ENCODE data around the gene PTGER1. TPM values are rescaled to one million over a fixed set of nuclear protein-coding genes. Genes with fewer than 3 reads are reported as not detected.
A peak's percentile ranks its signal among the peaks of the same experiment; 100 is the strongest.

The PTGER1 gene
- total and polyA plus RNA-seq, 2 of the 13 experiments (the other 11 are each of a cell fraction or from before 2014, with no cell fraction given): 0.13 TPM; not detected in 1

DNA sequence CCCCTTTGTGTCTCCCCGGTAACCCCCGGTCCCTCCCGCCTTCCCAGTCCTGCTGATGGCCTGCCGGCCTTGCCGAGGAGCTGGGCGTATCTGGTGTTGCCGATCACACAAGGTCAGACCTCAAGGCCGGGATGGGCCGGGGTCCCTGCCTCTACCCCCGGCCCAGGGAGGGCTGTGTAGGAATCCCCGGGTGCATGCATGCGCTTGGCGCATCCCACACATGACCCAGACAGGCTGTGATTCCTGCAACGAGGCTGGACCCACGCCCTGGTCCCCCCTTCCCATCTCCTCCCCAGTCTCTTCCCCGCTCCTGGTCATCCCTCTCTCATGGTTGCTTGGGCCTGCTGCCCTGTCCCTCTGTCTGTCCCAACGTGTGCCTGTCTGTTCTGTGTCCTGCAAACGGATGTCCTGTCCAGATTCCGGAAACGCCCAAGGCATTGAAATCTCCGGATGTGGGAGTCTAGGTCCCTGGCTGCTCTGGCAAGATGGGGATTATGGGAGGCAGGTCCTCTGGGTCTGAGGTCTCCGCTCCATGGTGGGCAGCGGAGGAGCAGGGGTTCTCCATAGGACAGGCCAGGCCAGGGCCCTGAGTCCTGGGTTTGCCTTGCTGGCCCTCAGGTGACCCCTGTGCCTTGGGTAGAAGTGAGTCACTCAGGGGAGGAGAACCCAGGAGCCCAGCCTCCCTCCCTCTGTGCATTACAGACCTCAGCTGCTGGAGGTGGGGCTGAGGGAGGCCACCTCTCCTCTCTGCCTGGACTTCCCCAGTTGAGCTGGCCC, 40.4 kb downstream of the PTGER1 start (continued):
- TF ChIP-seq, protein P1, sequence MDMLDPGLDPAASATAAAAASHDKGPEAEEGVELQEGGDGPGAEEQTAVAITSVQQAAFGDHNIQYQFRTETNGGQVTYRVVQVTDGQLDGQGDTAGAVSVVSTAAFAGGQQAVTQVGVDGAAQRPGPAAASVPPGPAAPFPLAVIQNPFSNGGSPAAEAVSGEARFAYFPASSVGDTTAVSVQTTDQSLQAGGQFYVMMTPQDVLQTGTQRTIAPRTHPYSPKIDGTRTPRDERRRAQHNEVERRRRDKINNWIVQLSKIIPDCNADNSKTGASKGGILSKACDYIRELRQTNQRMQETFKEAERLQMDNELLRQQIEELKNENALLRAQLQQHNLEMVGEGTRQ (IDR thresholded peaks at IDR 0.05; ENCODE audit: low read depth, low read length): no peak
- TF ChIP-seq, protein P1 (CRISPR knock-in tag; IDR thresholded peaks at IDR 0.05; ENCODE audit: borderline replicate concordance): 0 out of 2 replicates have a peak, but pooled peaks have one; percentile 1
- peak; percentile 20; the same call in 1 of the 2 replicates for TF ChIP-seq GABPA (IDR thresholded peaks at IDR 0.05; ENCODE audit: low read depth, low read length)
- TF ChIP-seq GABPA (CRISPR knock-in tag; IDR thresholded peaks at IDR 0.05; ENCODE audit: low read depth): peak; percentile 57; the same call in 1 of the 2 replicates
- 0 out of 2 replicates have a peak, but pooled peaks have one; percentile 22 for TF ChIP-seq PCBP1 (IDR thresholded peaks at IDR 0.05; ENCODE audit: borderline replicate concordance, low read depth, low read length)
- no peak for TF ChIP-seq NAIF1 (CRISPR knock-in tag; IDR thresholded peaks at IDR 0.05; ENCODE audit: borderline replicate concordance)
- TF ChIP-seq ZNF772 (CRISPR knock-in tag; IDR thresholded peaks at IDR 0.05): no peak

DNA sequence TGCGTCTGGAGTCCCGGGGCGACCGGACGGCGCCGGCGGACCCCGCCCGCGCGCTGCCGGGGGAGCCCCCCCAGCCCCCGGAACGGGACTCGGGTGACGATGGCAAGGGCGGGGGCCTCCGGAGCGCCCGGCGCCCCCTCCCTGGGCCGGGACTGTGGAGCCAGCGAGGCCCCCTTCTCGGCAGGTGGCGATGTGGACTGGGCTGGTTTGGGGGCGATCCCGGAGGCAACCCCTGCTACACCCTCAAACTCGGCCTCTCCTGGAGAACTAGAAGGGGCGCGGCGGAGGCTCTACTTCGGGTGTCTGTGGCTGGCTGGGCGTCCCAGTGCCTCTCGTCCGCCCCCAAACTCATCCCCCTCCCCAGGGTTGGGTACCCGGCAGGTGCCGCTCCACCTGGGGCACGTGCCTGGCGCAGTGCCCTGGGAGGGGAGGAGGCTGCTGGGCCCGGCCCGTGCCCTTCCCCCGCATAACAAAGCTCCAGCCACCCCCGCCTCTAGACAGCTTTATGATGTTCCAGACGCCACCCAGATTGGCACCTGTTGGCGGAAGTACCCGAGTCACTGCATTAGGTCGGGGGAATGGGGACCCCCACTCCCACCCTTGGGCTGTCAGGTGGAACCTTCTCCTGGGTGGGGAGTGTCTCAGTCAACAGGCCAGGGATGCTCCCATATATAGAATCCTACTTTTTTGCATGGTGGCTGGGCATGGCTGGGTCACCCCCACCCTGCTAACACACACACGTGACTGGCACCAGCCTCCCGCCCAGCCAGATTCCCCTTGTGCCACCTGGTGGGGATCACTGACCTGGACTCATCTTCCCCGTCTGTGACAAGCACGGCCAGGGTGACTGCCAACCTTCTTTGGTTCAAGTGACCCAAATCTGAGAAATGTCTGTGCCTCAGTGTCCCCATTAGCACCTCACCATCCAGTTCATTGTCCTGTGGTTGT, 41.3 kb downstream of the PTGER1 start:
- peaks cover 6% of the 10 kb centered on the region for H3K79me2 ChIP-seq (ENCODE audit: insufficient read depth, low read length)
- peak overlapping the region; percentile 33 for H3K27ac ChIP-seq (ENCODE audit: extremely low read length, insufficient read depth, low read length)
- POLR2A ChIA-PET: no interaction called here
- 10% methylated on average over 5 of the region's 52 CpGs for WGBS (ENCODE audit: low lambda C conversion rate)
- H3K4me1 ChIP-seq (ENCODE audit: insufficient read depth, low read length): peaks cover 32% of the 10 kb centered on the region
- in situ Hi-C loops (cut with HindIII; ENCODE audit: extremely low pct_ligation_motif_present, low pct_unique_long_range_greater_than_20kb): no loop called here
- intact Hi-C loops (cut with micrococcal nuclease; ENCODE audit: unreplicated experiment): no loop called here
- BruUV-seq (replicated peaks): no TSS peak
- H3K36me3 ChIP-seq (replicated peaks in 1 of 2; ENCODE audit: control insufficient read depth in 1 of 2, insufficient read depth in 2 of 2, low read length in 2 of 2): no peaks in the 10 kb centered on the region; a peak in 1 of 5 replicates
- peak overlapping the region; percentile 83 for H3K9ac ChIP-seq (ENCODE audit: insufficient read depth, low read depth, low read length)
- peaks cover 2% of the 10 kb centered on the region; the same call in 1 of the 2 replicates for H4K20me1 ChIP-seq (ENCODE audit: insufficient read depth, low read length)
- peak overlapping the region; percentile 66 to 81 (median 80) for H3K4me3 ChIP-seq (replicated peaks in 1 of 3; ENCODE audit: insufficient read depth in 1 of 3, low read depth in 2 of 3, low read length in 3 of 3)
- DNase-seq (ENCODE audit: low spot score) (no peak), FAIRE-seq (no peak), ATAC-seq (peak; percentile 15)
- no peaks in the 10 kb centered on the region for H3K27me3 ChIP-seq (ENCODE audit: control insufficient read depth in 1 of 2, insufficient read depth in 2 of 2, low read length in 2 of 2)
- H2AFZ ChIP-seq (ENCODE audit: low read length): no peak overlapping the region
- H3K9me3 ChIP-seq (ENCODE audit: low read length): no peaks in the 10 kb centered on the region
- peak overlapping the region; percentile 91 for H3K4me2 ChIP-seq (ENCODE audit: low read depth, low read length)
- CTCF ChIA-PET (ENCODE audit: low intra/inter-chr PET ratio, low total read pairs): no interaction called here
- TF ChIP-seq RBFOX2 (IDR thresholded peaks at IDR 0.05; ENCODE audit: low read depth, low read length) (peak; percentile 49; the same call in 1 of the 2 replicates), ZNF350 (CRISPR knock-in tag; IDR thresholded peaks at IDR 0.05; ENCODE audit: borderline replicate concordance, low read depth) (peak; percentile 4; the same call in 1 of the 2 replicates), HDAC1 (CRISPR knock-in tag; IDR thresholded peaks at IDR 0.05) (peak; percentile 42; the same call in 1 of the 2 replicates)
- TF ChIP-seq, protein P2, sequence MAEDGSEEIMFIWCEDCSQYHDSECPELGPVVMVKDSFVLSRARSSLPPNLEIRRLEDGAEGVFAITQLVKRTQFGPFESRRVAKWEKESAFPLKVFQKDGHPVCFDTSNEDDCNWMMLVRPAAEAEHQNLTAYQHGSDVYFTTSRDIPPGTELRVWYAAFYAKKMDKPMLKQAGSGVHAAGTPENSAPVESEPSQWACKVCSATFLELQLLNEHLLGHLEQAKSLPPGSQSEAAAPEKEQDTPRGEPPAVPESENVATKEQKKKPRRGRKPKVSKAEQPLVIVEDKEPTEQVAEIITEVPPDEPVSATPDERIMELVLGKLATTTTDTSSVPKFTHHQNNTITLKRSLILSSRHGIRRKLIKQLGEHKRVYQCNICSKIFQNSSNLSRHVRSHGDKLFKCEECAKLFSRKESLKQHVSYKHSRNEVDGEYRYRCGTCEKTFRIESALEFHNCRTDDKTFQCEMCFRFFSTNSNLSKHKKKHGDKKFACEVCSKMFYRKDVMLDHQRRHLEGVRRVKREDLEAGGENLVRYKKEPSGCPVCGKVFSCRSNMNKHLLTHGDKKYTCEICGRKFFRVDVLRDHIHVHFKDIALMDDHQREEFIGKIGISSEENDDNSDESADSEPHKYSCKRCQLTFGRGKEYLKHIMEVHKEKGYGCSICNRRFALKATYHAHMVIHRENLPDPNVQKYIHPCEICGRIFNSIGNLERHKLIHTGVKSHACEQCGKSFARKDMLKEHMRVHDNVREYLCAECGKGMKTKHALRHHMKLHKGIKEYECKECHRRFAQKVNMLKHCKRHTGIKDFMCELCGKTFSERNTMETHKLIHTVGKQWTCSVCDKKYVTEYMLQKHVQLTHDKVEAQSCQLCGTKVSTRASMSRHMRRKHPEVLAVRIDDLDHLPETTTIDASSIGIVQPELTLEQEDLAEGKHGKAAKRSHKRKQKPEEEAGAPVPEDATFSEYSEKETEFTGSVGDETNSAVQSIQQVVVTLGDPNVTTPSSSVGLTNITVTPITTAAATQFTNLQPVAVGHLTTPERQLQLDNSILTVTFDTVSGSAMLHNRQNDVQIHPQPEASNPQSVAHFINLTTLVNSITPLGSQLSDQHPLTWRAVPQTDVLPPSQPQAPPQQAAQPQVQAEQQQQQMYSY (CRISPR knock-in tag; IDR thresholded peaks at IDR 0.05): 0 out of 2 replicates have a peak, but pooled peaks have one; percentile 19
- TF ChIP-seq, protein P3, sequence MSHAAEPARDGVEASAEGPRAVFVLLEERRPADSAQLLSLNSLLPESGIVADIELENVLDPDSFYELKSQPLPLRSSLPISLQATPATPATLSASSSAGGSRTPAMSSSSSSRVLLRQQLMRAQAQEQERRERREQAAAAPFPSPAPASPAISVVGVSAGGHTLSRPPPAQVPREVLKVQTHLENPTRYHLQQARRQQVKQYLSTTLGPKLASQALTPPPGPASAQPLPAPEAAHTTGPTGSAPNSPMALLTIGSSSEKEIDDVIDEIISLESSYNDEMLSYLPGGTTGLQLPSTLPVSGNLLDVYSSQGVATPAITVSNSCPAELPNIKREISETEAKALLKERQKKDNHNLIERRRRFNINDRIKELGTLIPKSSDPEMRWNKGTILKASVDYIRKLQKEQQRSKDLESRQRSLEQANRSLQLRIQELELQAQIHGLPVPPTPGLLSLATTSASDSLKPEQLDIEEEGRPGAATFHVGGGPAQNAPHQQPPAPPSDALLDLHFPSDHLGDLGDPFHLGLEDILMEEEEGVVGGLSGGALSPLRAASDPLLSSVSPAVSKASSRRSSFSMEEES (CRISPR knock-in tag; IDR thresholded peaks at IDR 0.05): no peak
